Measurements from ENCODE around the gene MIA2.

DNA sequence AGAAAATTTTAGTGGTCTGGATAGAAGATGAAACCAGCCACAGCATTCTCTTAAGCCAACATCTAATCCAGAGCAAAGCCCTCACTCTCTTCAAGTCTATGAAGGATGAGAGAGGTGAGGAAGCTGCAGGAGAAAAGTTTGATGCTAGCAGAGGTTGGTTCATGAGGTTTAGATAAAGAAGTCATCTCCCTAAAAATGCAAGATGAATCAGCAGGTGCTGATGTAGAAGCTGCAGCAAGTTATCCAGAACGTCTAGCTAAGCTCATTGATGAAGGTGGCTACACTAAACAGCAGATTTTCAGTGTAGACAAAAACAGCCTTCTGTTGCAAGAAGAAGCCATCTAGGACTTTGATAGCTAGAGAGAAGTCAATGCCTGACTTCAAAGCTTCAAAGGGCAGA, 150.0 kb downstream of the MIA2 start:
- TF ChIP-seq CTCF (IDR thresholded peaks at IDR 0.05) (no peak), POLR2A (IDR thresholded peaks at IDR 0.05) (no peak)

All from right lobe of liver (tissue), 4 donors.